Dermis lymphatic vessel endothelial cell (primary cell): ENCODE measurements around the gene ASS1. TPM values are rescaled to one million over a fixed set of nuclear protein-coding genes. Genes with fewer than 3 reads are reported as not detected.

ENCODE experiments used
- total RNA-seq: library from RNA; depleted of rRNA; stranded (reverse); fragments of >200 nt; gene quantifications from 2 replicates; pipeline ENCODE4 v1.2.1, GENCODE V29; 2014

ASS1 gene
- total RNA-seq: 1.5 and 2.0 TPM in 2 replicates

GRCh38 chr9:130444565-130445221 lies at the start of gene ASS1:
Gene ASS1 (plus strand): TSS chr9:130444961. CDS start chr9:130452229, 7,268 bp downstream.

Other genes with a start within 250 kb of the ASS1 start
- not detected in 2 replicates for gene HMCN2, start 179.2 kb upstream of the ASS1 start, total RNA-seq
- 31.8 and 32.3 TPM in 2 replicates for gene FUBP3, start 134.6 kb downstream of the ASS1 start, total RNA-seq
- not detected in 2 replicates for gene PRDM12, start 219.6 kb downstream of the ASS1 start, total RNA-seq
- 16.8 and 28.3 TPM in 2 replicates for gene EXOSC2, start 248.8 kb downstream of the ASS1 start, total RNA-seq